ENCODE results near the gene ITFG2.

ITFG2 gene

GRCh38 chr12:2854669-2855453 lies 42.4 kb downstream of the ITFG2 start:
- Histone ChIP-seq H2AFZ (ENCODE audit: low read depth, low read length) (no peak overlapping the region), H4K20me1 (ENCODE audit: insufficient read depth, low read length) (peaks cover 12% of the 10 kb centered on the region; the same call in 1 of the 2 replicates), H3K4me1 (ENCODE audit: insufficient read depth, low read length) (no peaks in the 10 kb centered on the region), H3K9ac (ENCODE audit: low read depth, low read length) (no peak overlapping the region), H3K79me2 (ENCODE audit: insufficient read depth, low read length) (no peaks in the 10 kb centered on the region), H3K9me3 (ENCODE audit: insufficient read depth, low read length, severe bottlenecking) (no peaks in the 10 kb centered on the region), H3K36me3 (ENCODE audit: insufficient read depth, low read length) (peaks cover 25% of the 10 kb centered on the region), H3K27ac (ENCODE audit: low read length) (no peak overlapping the region), H3K27me3 (ENCODE audit: insufficient read depth, low read length, poor library complexity) (no peaks in the 10 kb centered on the region), H3K4me3 (ENCODE audit: low read depth in 1 of 2, low read length in 2 of 2) (no peak overlapping the region), H3K4me2 (ENCODE audit: insufficient read depth, low read length) (no peak overlapping the region)
- no peak for ATAC-seq (ENCODE audit: insufficient read depth, low read depth)
- no peak for DNase-seq
- TF ChIP-seq, protein P1, sequence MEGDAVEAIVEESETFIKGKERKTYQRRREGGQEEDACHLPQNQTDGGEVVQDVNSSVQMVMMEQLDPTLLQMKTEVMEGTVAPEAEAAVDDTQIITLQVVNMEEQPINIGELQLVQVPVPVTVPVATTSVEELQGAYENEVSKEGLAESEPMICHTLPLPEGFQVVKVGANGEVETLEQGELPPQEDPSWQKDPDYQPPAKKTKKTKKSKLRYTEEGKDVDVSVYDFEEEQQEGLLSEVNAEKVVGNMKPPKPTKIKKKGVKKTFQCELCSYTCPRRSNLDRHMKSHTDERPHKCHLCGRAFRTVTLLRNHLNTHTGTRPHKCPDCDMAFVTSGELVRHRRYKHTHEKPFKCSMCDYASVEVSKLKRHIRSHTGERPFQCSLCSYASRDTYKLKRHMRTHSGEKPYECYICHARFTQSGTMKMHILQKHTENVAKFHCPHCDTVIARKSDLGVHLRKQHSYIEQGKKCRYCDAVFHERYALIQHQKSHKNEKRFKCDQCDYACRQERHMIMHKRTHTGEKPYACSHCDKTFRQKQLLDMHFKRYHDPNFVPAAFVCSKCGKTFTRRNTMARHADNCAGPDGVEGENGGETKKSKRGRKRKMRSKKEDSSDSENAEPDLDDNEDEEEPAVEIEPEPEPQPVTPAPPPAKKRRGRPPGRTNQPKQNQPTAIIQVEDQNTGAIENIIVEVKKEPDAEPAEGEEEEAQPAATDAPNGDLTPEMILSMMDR (IDR thresholded peaks at IDR 0.05; ENCODE audit: borderline replicate concordance, extremely low read depth, low read length, poor library complexity, severe bottlenecking): no peak
- no peak for TF ChIP-seq EZH2 (IDR thresholded peaks at IDR 0.05; ENCODE audit: borderline replicate concordance, low read depth, low read length, severe bottlenecking)

- no peak for DNase-seq
- Histone ChIP-seq H3K4me1 (ENCODE audit: insufficient read depth, low read length) (no peaks in the 10 kb centered on the region), H4K20me1 (ENCODE audit: insufficient read depth, low read length) (peaks cover 12% of the 10 kb centered on the region; the same call in 1 of the 2 replicates), H3K4me2 (ENCODE audit: insufficient read depth, low read length) (no peak overlapping the region), H3K9me3 (ENCODE audit: insufficient read depth, low read length, severe bottlenecking) (no peaks in the 10 kb centered on the region), H3K9ac (ENCODE audit: low read depth, low read length) (no peak overlapping the region), H3K27ac (ENCODE audit: low read length) (no peak overlapping the region), H3K36me3 (ENCODE audit: insufficient read depth, low read length) (peaks cover 32% of the 10 kb centered on the region), H3K79me2 (ENCODE audit: insufficient read depth, low read length) (no peaks in the 10 kb centered on the region), H2AFZ (ENCODE audit: low read depth, low read length) (no peak overlapping the region), H3K4me3 (ENCODE audit: low read depth in 1 of 2, low read length in 2 of 2) (no peak overlapping the region), H3K27me3 (ENCODE audit: insufficient read depth, low read length, poor library complexity) (no peaks in the 10 kb centered on the region)
- no peak for ATAC-seq (ENCODE audit: insufficient read depth, low read depth)
- TF ChIP-seq, protein P1 (IDR thresholded peaks at IDR 0.05; ENCODE audit: borderline replicate concordance, extremely low read depth, low read length, poor library complexity, severe bottlenecking): no peak
- TF ChIP-seq EZH2 (IDR thresholded peaks at IDR 0.05; ENCODE audit: borderline replicate concordance, low read depth, low read length, severe bottlenecking): no peak
Measured at GRCh38 chr12:2855546-2855945, 43.1 kb downstream of the ITFG2 start.

GRCh38 chr12:2856051-2856450 lies 43.6 kb downstream of the ITFG2 start:
- TF ChIP-seq EZH2 (IDR thresholded peaks at IDR 0.05; ENCODE audit: borderline replicate concordance, low read depth, low read length, severe bottlenecking): no peak
- TF ChIP-seq, protein P1 (IDR thresholded peaks at IDR 0.05; ENCODE audit: borderline replicate concordance, extremely low read depth, low read length, poor library complexity, severe bottlenecking): no peak
- no peak overlapping the region for H3K4me2 ChIP-seq (ENCODE audit: insufficient read depth, low read length)

More at GRCh38 chr12:2856051-2856450, 43.6 kb downstream of the ITFG2 start:
- H3K36me3 ChIP-seq (ENCODE audit: insufficient read depth, low read length): peaks cover 32% of the 10 kb centered on the region
- H4K20me1 ChIP-seq (ENCODE audit: insufficient read depth, low read length): peaks cover 12% of the 10 kb centered on the region; the same call in 1 of the 2 replicates
- H3K9me3 ChIP-seq (ENCODE audit: insufficient read depth, low read length, severe bottlenecking): no peaks in the 10 kb centered on the region
- no peak overlapping the region for H3K9ac ChIP-seq (ENCODE audit: low read depth, low read length)
- H3K27me3 ChIP-seq (ENCODE audit: insufficient read depth, low read length, poor library complexity): no peaks in the 10 kb centered on the region
- no peak overlapping the region for H3K27ac ChIP-seq (ENCODE audit: low read length)
- DNase-seq (no peak), ATAC-seq (ENCODE audit: insufficient read depth, low read depth) (peak; percentile 34; the same call in 1 of the 3 replicates)
- H3K79me2 ChIP-seq (ENCODE audit: insufficient read depth, low read length): no peaks in the 10 kb centered on the region
- no peaks in the 10 kb centered on the region for H3K4me1 ChIP-seq (ENCODE audit: insufficient read depth, low read length)
- H3K4me3 ChIP-seq (ENCODE audit: low read depth in 1 of 2, low read length in 2 of 2): no peak overlapping the region
- H2AFZ ChIP-seq (ENCODE audit: low read depth, low read length): no peak overlapping the region

Measured in DND-41 (cell line).